PC-3 (cell line): ENCODE measurements around the gene ASB13.

Experiments
- EZH2 ChIP-seq: fragments of 300-600 bp; sonication (generic); IDR thresholded peaks from one replicate; pipeline ENCODE4 v1.6.1; 2017; ENCODE audit warnings: antibody characterized with exemption, mild to moderate bottlenecking, low read length; ENCODE audit not compliant: unreplicated experiment
- TF ChIP-seq, protein P1 (sequence below): fragments of 300-600 bp; sonication (generic); conservative IDR thresholded peaks from 2 replicates; pipeline ENCODE4 v1.5.1; 2017; ENCODE audit warnings: antibody characterized with exemption, low read depth, mild to moderate bottlenecking, low read length

DNA sequence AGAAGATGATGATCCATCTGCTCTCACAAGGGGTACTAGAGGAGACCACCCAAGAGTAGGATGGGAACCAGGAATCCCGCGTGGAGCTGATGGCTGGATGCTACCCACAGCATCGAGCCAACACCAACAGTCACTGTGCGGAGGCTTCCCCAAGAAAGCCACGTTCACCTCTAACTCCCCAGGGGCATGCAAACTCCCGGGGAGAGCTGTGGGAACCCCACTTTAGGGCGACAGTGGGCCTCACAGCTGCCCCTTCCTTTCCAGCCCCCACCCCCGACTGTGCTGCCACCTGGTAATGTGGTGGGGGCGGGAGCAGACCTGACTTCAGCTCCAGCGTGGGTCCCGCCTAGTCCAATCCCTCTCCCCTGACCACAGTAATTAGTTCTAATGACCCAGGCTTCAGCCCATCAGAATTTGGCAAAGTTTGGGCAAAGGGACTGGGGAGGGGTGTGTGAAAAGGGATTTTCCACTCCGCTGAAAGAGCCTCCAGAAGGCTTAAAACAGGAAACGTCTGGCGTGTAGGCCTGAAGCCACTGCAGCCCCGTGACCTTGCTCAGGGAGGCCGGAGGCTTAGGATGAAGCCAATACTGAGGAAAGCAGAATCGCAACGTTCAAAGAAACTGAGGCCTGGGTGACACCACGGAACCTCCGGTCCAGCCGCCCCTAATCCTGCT is 20.3 kb downstream of the ASB13 start:
- TF ChIP-seq, protein P1, sequence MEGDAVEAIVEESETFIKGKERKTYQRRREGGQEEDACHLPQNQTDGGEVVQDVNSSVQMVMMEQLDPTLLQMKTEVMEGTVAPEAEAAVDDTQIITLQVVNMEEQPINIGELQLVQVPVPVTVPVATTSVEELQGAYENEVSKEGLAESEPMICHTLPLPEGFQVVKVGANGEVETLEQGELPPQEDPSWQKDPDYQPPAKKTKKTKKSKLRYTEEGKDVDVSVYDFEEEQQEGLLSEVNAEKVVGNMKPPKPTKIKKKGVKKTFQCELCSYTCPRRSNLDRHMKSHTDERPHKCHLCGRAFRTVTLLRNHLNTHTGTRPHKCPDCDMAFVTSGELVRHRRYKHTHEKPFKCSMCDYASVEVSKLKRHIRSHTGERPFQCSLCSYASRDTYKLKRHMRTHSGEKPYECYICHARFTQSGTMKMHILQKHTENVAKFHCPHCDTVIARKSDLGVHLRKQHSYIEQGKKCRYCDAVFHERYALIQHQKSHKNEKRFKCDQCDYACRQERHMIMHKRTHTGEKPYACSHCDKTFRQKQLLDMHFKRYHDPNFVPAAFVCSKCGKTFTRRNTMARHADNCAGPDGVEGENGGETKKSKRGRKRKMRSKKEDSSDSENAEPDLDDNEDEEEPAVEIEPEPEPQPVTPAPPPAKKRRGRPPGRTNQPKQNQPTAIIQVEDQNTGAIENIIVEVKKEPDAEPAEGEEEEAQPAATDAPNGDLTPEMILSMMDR = no peak
- no peak for TF ChIP-seq EZH2
